Adrenal gland (tissue), 5 donors: ENCODE data around the gene FGF22.

Experiments
- CTCF ChIP-seq, 6 experiments: fragments of 450-650 bp in 4 of 6; fragments of 200-600 bp in 2 of 6; sonication (generic) in 1 of 6; IDR thresholded peaks; 1 replicate in 5 of 6; 2 replicates in 1 of 6; pipeline versions ENCODE4 v1.5.1 to v1.8.0; 2016 to 2021; ENCODE audit warnings: antibody characterized with exemption in 6 of 6, mild to moderate bottlenecking in 2 of 6, moderate library complexity in 1 of 6
- POLR2A ChIP-seq, 2 donors: fragments of 450-650 bp; IDR thresholded peaks; one replicate each; pipeline ENCODE4 v1.6.1; 2017; ENCODE audit warnings: antibody characterized with exemption in 2 of 2, mild to moderate bottlenecking in 2 of 2, moderate library complexity in 1 of 2
- donor health status: DM: no; HTN: no; CAD: no.

- TF ChIP-seq CTCF (IDR thresholded peaks at IDR 0.05) (peak; percentile 88 to 98 (median 96)), POLR2A (IDR thresholded peaks at IDR 0.05) (no peak)
These were observed 25.3 kb downstream of the FGF22 start for GRCh38 chr19:664913-665443.
